ENCODE data around the gene MLF2. TPM values are rescaled to one million over a fixed set of nuclear protein-coding genes. Genes with fewer than 3 reads are reported as not detected.

The MLF2 gene
- total and polyA plus RNA-seq, 10 of the 15 experiments (the other 5 are each of a cell fraction or from before 2014, with no cell fraction given): 13.5 to 222 (median 130) TPM

GRCh38 chr12:6775185-6776174 lies 22.5 kb upstream of the MLF2 start:
- H3K9me3 ChIP-seq (replicated peaks; ENCODE audit: control insufficient read depth, insufficient read depth, low read length): no peaks in the 10 kb centered on the region
- H2AFZ ChIP-seq (ENCODE audit: control insufficient read depth, low read depth, low read length): no peak overlapping the region
- no peak overlapping the region for H3K27ac ChIP-seq (ENCODE audit: control insufficient read depth, insufficient read depth)
- DNase-seq (ENCODE audit: low read depth, low spot score): no peak
- BruUV-seq (replicated peaks): no TSS peak
- H3K36me3 ChIP-seq (ENCODE audit: control insufficient read depth in 2 of 2, insufficient read depth in 2 of 2, low read length in 1 of 2): no peaks in the 10 kb centered on the region
- H3K27me3 ChIP-seq (replicated peaks in 1 of 2; ENCODE audit: control insufficient read depth in 2 of 2, insufficient read depth in 2 of 2, low read length in 1 of 2): no peaks in the 10 kb centered on the region
- in situ Hi-C loops (cut with MboI): no loop called here
- ChIA-PET POLR2A (interaction anchor here (0.7 to 2.0 kb wide), 8 partner anchors 9 to 86 kb away, joined by 3 to 9 read pairs (median 5); partner anchors contain the start of genes MLF2, PTMS, USP5 and ZNF384), SMC1A (ENCODE audit: uncharacterized antibody, unreplicated experiment) (interaction anchor here (1.3 to 3.5 kb wide), 4 partner anchors 10 to 76 kb away, joined by 3 to 14 read pairs (median 8); partner anchors contain the start of genes CDCA3, MLF2, PTMS and USP5), RAD21 (ENCODE audit: unreplicated experiment) (interaction anchor here (0.9 to 5.7 kb wide), 3 partner anchors 10 to 22 kb away, joined by 3 to 68 read pairs (median 3); partner anchors contain the start of genes MLF2 and PTMS), CTCF (interaction anchor here (0.7 to 12.7 kb wide), 5 partner anchors 9 to 96 kb away, joined by 3 to 221 read pairs (median 13); partner anchors contain the start of genes MLF2 and PTMS)
- peaks cover 48% of the 10 kb centered on the region for H3K4me1 ChIP-seq (ENCODE audit: control insufficient read depth, insufficient read depth, low read length)
- intact Hi-C loops (cut with micrococcal nuclease; ENCODE audit: unreplicated experiment): loop anchor here (5.0 kb wide), 2 partner anchors 38 to 223 kb away; no protein-coding TSS in a partner anchor
- peak overlapping the region; percentile 23; the same call in 1 of the 2 replicates for H3K4me2 ChIP-seq (ENCODE audit: control insufficient read depth, insufficient read depth)
- no peak for FAIRE-seq
- no peak overlapping the region for H3K9ac ChIP-seq (ENCODE audit: control insufficient read depth, insufficient read depth, low read length)
- TF ChIP-seq RELB (IDR thresholded peaks at IDR 0.05; ENCODE audit: low read depth) (peak; percentile 28; the same call in 1 of the 2 replicates), IKZF2 (IDR thresholded peaks at IDR 0.05) (peak; percentile 30 to 53; a peak in 2 of 4 replicates), MTA3 (IDR thresholded peaks at IDR 0.05; ENCODE audit: borderline replicate concordance, low read length) (no peak), EED (IDR thresholded peaks at IDR 0.05; ENCODE audit: low read depth) (peak; percentile 12; the same call in 1 of the 2 replicates)
- WGBS (ENCODE audit: insufficient coverage, insufficient replicate concordance, low lambda C conversion rate, missing lambda C conversion rate): 50% methylated on average over 16 of the region's 16 CpGs
- no peaks in the 10 kb centered on the region for H4K20me1 ChIP-seq (ENCODE audit: control insufficient read depth, insufficient read depth)
- no peaks in the 10 kb centered on the region; the same call in 1 of the 2 replicates for H3K79me2 ChIP-seq (ENCODE audit: control insufficient read depth, insufficient read depth, low read length)
- no peak overlapping the region for H3K4me3 ChIP-seq
- ATAC-seq: no peak

All from GM12878 (cell line).